ENCODE measurements around the gene RAPGEF2. TPM values are rescaled to one million over a fixed set of nuclear protein-coding genes. Genes with fewer than 3 reads are reported as not detected.

Gene RAPGEF2
- total and polyA plus RNA-seq, 2 donors (not counting 3 experiments of a cell fraction or from before 2014, with no cell fraction given): 28.7 to 55.2 TPM

DNA sequence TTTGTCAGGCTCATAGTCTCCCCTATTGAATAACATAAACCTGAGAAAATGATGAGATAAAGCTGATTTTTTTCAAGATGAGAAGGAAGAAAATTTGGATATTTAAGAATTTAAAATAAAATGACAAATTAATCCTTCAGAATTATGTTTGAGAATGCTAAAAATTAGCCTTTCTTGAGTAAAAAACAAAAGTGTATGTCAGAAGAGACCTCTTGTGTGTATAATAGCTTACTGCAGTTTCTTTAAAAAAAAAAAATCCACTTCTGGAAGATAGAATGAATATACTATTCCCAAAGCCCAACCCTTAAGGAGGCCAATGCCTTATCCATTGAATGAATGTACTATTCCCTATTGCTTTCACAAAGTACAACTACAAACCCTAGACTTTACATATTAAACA, 281.8 kb downstream of the RAPGEF2 start:
- dilution Hi-C loops (cut with MboI; ENCODE audit: extremely low pct_ligation_motif_present, low sequenced_read_pairs): no loop called here
- H3K27me3 ChIP-seq (ENCODE audit: control insufficient read depth in 2 of 2, insufficient read depth in 2 of 2, low read length in 2 of 2): no peaks in the 10 kb centered on the region
- H2AFZ ChIP-seq (ENCODE audit: low read depth, low read length): no peak overlapping the region
- no peaks in the 10 kb centered on the region for H3K36me3 ChIP-seq (ENCODE audit: control insufficient read depth in 2 of 2, extremely low read depth in 1 of 2, insufficient read depth in 2 of 2, low read length in 2 of 2)
- FAIRE-seq (no peak), DNase-seq (ENCODE audit: low read depth, low spot score) (no peak)
- H4K20me1 ChIP-seq (replicated peaks; ENCODE audit: control insufficient read depth, extremely low read depth, insufficient read depth, low read length): no peaks in the 10 kb centered on the region
- no peak overlapping the region for H3K4me3 ChIP-seq (replicated peaks in 1 of 3; ENCODE audit: insufficient read depth in 1 of 3, low read depth in 1 of 3, low read length in 3 of 3)
- no peak overlapping the region for H3K4me2 ChIP-seq (ENCODE audit: insufficient read depth, low read length)
- no peaks in the 10 kb centered on the region for H3K79me2 ChIP-seq (ENCODE audit: control insufficient read depth, insufficient read depth, low read length)
- no peaks in the 10 kb centered on the region for H3K9me3 ChIP-seq (replicated peaks; ENCODE audit: control insufficient read depth, insufficient read depth, low read length)
- H3K27ac ChIP-seq (ENCODE audit: insufficient read depth, low read depth, low read length): no peak overlapping the region
- H3K4me1 ChIP-seq (ENCODE audit: control insufficient read depth, extremely low read depth, insufficient read depth, low read length): peaks cover 16% of the 10 kb centered on the region
- no TSS peak for BruUV-seq (replicated peaks)
- H3K9ac ChIP-seq (replicated peaks; ENCODE audit: extremely low read depth, insufficient read depth, low read length): no peak overlapping the region
- intact Hi-C loops (cut with micrococcal nuclease): loop anchor here (5.0 kb wide), 1 partner anchor 182 kb away; no protein-coding TSS in a partner anchor
- TF ChIP-seq JUN (IDR thresholded peaks at IDR 0.05; ENCODE audit: borderline replicate concordance, insufficient read depth, insufficient read length, low read depth) (no peak), POLR2AphosphoS5 (IDR thresholded peaks at IDR 0.05; ENCODE audit: insufficient read depth, low read depth, low read length) (no peak), EZH2 (IDR thresholded peaks at IDR 0.05; ENCODE audit: borderline replicate concordance, low read depth, low read length, severe bottlenecking) (no peak), MYC (IDR thresholded peaks at IDR 0.05; ENCODE audit: low read depth, low read length) (no peak), POLR2A (IDR thresholded peaks at IDR 0.05; ENCODE audit: low read depth, low read length) (no peak), FOS (IDR thresholded peaks at IDR 0.05; ENCODE audit: borderline replicate concordance, insufficient read depth, low read length) (no peak), GATA2 (IDR thresholded peaks at IDR 0.05; ENCODE audit: insufficient read depth, insufficient read length, low read depth, low read length) (no peak)
- TF ChIP-seq, protein P1, sequence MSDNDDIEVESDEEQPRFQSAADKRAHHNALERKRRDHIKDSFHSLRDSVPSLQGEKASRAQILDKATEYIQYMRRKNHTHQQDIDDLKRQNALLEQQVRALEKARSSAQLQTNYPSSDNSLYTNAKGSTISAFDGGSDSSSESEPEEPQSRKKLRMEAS (IDR thresholded peaks at IDR 0.05; ENCODE audit: insufficient read depth, insufficient read length): no peak
- TF ChIP-seq, protein P2, sequence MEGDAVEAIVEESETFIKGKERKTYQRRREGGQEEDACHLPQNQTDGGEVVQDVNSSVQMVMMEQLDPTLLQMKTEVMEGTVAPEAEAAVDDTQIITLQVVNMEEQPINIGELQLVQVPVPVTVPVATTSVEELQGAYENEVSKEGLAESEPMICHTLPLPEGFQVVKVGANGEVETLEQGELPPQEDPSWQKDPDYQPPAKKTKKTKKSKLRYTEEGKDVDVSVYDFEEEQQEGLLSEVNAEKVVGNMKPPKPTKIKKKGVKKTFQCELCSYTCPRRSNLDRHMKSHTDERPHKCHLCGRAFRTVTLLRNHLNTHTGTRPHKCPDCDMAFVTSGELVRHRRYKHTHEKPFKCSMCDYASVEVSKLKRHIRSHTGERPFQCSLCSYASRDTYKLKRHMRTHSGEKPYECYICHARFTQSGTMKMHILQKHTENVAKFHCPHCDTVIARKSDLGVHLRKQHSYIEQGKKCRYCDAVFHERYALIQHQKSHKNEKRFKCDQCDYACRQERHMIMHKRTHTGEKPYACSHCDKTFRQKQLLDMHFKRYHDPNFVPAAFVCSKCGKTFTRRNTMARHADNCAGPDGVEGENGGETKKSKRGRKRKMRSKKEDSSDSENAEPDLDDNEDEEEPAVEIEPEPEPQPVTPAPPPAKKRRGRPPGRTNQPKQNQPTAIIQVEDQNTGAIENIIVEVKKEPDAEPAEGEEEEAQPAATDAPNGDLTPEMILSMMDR (IDR thresholded peaks at IDR 0.05; ENCODE audit: extremely low read depth in 1 of 2, insufficient read depth in 1 of 2, low read depth in 1 of 2, low read length in 2 of 2): no peak
- ChIA-PET CTCF (interaction anchor here (0.7 to 1.8 kb wide), 10 partner anchors 10 to 538 kb away, joined by 3 to 10 read pairs (median 5); no protein-coding TSS in a partner anchor), POLR2A (interaction anchor here (0.8 kb wide), 1 partner anchor 18 kb away, joined by 3 read pairs; no protein-coding TSS in a partner anchor)
- H3K9me1 ChIP-seq (replicated peaks; ENCODE audit: control insufficient read depth, extremely low read depth, insufficient read depth, low read length): no peaks in the 10 kb centered on the region
